Heart right ventricle (tissue), 16 donors: Measurements from ENCODE around the gene BFSP2. TPM values are rescaled to one million over a fixed set of nuclear protein-coding genes. Genes with fewer than 3 reads are reported as not detected.

Experiments used
- ATAC-seq, 8 donors: fragments of 200-7000 bp; cut with Tn5 transposase; one replicate each; pipeline ENCODE4 v1.9.1; 2020; ENCODE audit warnings: mild to moderate bottlenecking in 8 of 8, moderate library complexity in 8 of 8, moderate number of reproducible peaks in 1 of 8
- DNase-seq, 2 donors: peaks; one replicate each; pipeline ENCODE4 v3.0.0-alpha.2; 2020
- H3K27ac ChIP-seq, 10 donors: fragments of 200-600 bp; sonication (generic) in 2 of 10; one replicate each; pipeline versions ENCODE4 v1.5.0 to v1.8.0; 2020 to 2022; ENCODE audit warnings: mild to moderate bottlenecking in 3 of 10
- H3K27me3 ChIP-seq, 7 donors: fragments of 200-600 bp; one replicate each; pipeline ENCODE4 v1.8.0; 2021 to 2022; ENCODE audit warnings: mild to moderate bottlenecking in 2 of 7
- H3K36me3 ChIP-seq, 9 donors: fragments of 200-600 bp; sonication (generic) in 1 of 9; one replicate each; pipeline versions ENCODE4 v1.5.0 to v1.8.0; 2020 to 2022; ENCODE audit warnings: mild to moderate bottlenecking in 2 of 9
- H3K4me1 ChIP-seq, 9 donors: fragments of 200-600 bp; sonication (generic) in 1 of 9; one replicate each; pipeline versions ENCODE4 v1.5.0 to v1.8.0; 2020 to 2022; ENCODE audit warnings: mild to moderate bottlenecking in 4 of 9
- H3K4me3 ChIP-seq, 10 donors: fragments of 200-600 bp; sonication (generic) in 2 of 10; one replicate each; pipeline versions ENCODE4 v1.5.0 to v1.8.0; 2020 to 2022; ENCODE audit warnings: mild to moderate bottlenecking in 7 of 10, moderate library complexity in 2 of 10
- H3K9me3 ChIP-seq, 11 donors: fragments of 200-600 bp in 10 of 11; sonication (generic) in 2 of 11; one replicate each; pipeline versions ENCODE4 v1.5.0 to v1.8.0; 2013 to 2022; ENCODE audit warnings: mild to moderate bottlenecking in 2 of 11, control low read depth in 1 of 11, moderate library complexity in 1 of 11
- WGBS, 2 donors: extraction: QIAGEN DNeasy Blood & Tissue Kit; methylation state at CpG; one replicate each; pipeline ENCODE4 v1.1.7; 2013; ENCODE audit warnings: inconsistent platforms in 1 of 2; 5-methylcytosine and 5-hydroxymethylcytosine counted together
- intact Hi-C, 10 donors: fragments of 100-400 bp; cut with DNase I; formaldehyde crosslinking; loops; one replicate each; pipeline versions ENCODE4 v1.11.1 to v1.14.2; 2022
- polyA plus RNA-seq, 2 donors: library from polyadenylated mRNA; stranded (reverse); fragments of 200-250 nt; gene quantifications; one replicate each; pipeline ENCODE4 v1.2.3, GENCODE V29; 2013
- total RNA-seq, 10 donors: library from RNA; stranded (reverse); fragmentation: NEBNext Ultra II Directional in 3 of 10; extraction: Animal tissue kit (Norgen Biotek cat#: 25700) in 3 of 10; gene quantifications; one replicate each; pipeline versions ENCODE4 v1.2.1 to v1.2.4, GENCODE V29; 2021 to 2023
- TF ChIP-seq, protein P1 (sequence below), 9 donors: fragments of 200-600 bp; sonication (generic) in 2 of 9; IDR thresholded peaks; one replicate each; pipeline versions ENCODE4 v1.5.0 to v1.8.0; 2021 to 2022; ENCODE audit warnings: antibody characterized with exemption in 9 of 9, mild to moderate bottlenecking in 5 of 9, moderate library complexity in 1 of 9
- donor health status: Arrhythmogenic right ventricular cardiomyopathy.
- donor health status: ischemic (EF 13 %, LVEDD 7.1; RV severe dilation, severe dysfunction).
- donor health status: healthy with polysubstance abuse.
- donor health status: DM: no; HTN: yes; CAD: no.
- donor health status: DM: no; HTN: no; CAD: no.
- donor health status: ischemic (EF 25% LVEDD 6.9; RV normal size, moderate dysfunction).
- donor health status: ischemic (EF 25% LVEDD 5.7; RV mildly dilated, moderate dysfunction).
- donor health status: healthy.
- donor health status: DM: yes; HTN: yes; CAD: no.
- donor health status: Ischemic cardiomyopathy.
- donor health status: ischemic (EF 35%, LVEDD 5.7; RV mildly dilated, moderate dysfunction).
- donor health status: nonischemic (EF 11% LVEDD 7.7; RV severe dilation, severe dysfunction).
- donor health status: DM: yes; HTN: yes; CAD: no.
- donor health status: PGD.
- donor health status: ischemic (EF 29% LVEDD 5.4; RV normal size, mild dysfunction).
- donor health status: nonischemic (EF 23%, LVEDD 6.1; RV moderate dilation, normal function).

Gene BFSP2
- total and polyA plus RNA-seq, 12 donors: 0.17 TPM; not detected in 11

- no peaks in the 10 kb centered on the region for H3K36me3 ChIP-seq
- no peaks in the 10 kb centered on the region for H3K4me1 ChIP-seq
- TF ChIP-seq, protein P1, sequence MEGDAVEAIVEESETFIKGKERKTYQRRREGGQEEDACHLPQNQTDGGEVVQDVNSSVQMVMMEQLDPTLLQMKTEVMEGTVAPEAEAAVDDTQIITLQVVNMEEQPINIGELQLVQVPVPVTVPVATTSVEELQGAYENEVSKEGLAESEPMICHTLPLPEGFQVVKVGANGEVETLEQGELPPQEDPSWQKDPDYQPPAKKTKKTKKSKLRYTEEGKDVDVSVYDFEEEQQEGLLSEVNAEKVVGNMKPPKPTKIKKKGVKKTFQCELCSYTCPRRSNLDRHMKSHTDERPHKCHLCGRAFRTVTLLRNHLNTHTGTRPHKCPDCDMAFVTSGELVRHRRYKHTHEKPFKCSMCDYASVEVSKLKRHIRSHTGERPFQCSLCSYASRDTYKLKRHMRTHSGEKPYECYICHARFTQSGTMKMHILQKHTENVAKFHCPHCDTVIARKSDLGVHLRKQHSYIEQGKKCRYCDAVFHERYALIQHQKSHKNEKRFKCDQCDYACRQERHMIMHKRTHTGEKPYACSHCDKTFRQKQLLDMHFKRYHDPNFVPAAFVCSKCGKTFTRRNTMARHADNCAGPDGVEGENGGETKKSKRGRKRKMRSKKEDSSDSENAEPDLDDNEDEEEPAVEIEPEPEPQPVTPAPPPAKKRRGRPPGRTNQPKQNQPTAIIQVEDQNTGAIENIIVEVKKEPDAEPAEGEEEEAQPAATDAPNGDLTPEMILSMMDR (IDR thresholded peaks at IDR 0.05): no peak
- no peak overlapping the region for H3K4me3 ChIP-seq
- WGBS, 2 donors: 96 to 100% methylated on average over 5 of the region's 5 CpGs
- peaks cover 0 to 20% (median 0%) of the 10 kb centered on the region in 11 donors for H3K9me3 ChIP-seq
- no peak overlapping the region for H3K27ac ChIP-seq
- no peak for ATAC-seq
- intact Hi-C loops: loop anchor here in 2 of 10 donors (5.0 kb wide), 1 partner anchor 91 kb away; no protein-coding TSS in a partner anchor
- H3K27me3 ChIP-seq: no peaks in the 10 kb centered on the region
- no peak for DNase-seq
These were observed 86.8 kb downstream of the BFSP2 start for GRCh38 chr3:133486658-133487057.

GRCh38 chr3:133487204-133487603 lies 87.3 kb downstream of the BFSP2 start:
- Histone ChIP-seq H3K27me3 (no peaks in the 10 kb centered on the region), H3K4me1 (no peaks in the 10 kb centered on the region), H3K9me3 (peaks cover 0 to 20% (median 0%) of the 10 kb centered on the region in 11 donors), H3K4me3 (no peak overlapping the region), H3K36me3 (no peaks in the 10 kb centered on the region), H3K27ac (no peak overlapping the region)
- no peak for DNase-seq
- TF ChIP-seq, protein P1 (IDR thresholded peaks at IDR 0.05): no peak
- no peak for ATAC-seq
- WGBS, 2 donors: 76% methylated on average over 4 of the region's 4 CpGs
- intact Hi-C loops: loop anchor here in 2 of 10 donors (5.0 kb wide), 1 partner anchor 90 kb away; no protein-coding TSS in a partner anchor

DNA sequence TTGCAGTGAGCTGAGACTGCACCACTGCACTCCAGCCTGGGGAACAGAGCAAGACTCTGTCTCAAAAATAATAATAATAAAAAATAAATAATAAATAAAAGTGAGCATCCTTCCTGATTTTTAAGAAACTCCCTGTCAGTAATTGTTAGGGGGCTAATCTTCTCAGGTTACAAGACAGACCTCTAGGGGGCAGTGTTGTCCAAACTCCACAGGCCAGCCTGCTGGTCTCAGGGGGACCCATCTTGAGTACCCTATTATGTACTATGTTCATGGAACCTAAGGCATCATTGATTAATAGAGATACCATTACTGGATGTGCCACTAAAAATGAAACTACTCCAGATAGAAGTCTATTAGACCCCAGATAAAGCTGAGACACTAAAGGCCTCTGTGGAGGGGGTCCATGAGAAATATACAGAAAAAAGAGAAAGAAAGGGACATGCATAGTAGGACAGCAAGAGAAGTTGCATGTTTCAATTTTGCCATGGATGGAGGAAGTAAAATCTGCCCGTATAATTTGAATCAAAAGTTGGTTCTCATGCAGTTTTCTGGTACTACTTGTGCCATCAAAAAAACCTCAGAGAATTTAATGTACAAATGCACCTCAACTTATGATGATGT lies 88.2 kb downstream of the BFSP2 start:
- intact Hi-C loops: loop anchor here in 2 of 10 donors (5.0 kb wide), 1 partner anchor 89 kb away; no protein-coding TSS in a partner anchor
- peak in 1 of 8 donors; percentile 61 for ATAC-seq
- Histone ChIP-seq H3K9me3 (peaks cover 0 to 20% (median 0%) of the 10 kb centered on the region in 11 donors), H3K4me3 (no peak overlapping the region), H3K27me3 (no peaks in the 10 kb centered on the region), H3K27ac (no peak overlapping the region), H3K36me3 (no peaks in the 10 kb centered on the region), H3K4me1 (no peaks in the 10 kb centered on the region)
- 82 to 100% methylated on average over 1 of the region's 1 CpG for WGBS, 2 donors
- peak in 1 of 2 donors; percentile 28 for DNase-seq
- TF ChIP-seq, protein P1 (IDR thresholded peaks at IDR 0.05): peak; percentile 21 to 75 (median 60)

- Histone ChIP-seq H3K36me3 (no peaks in the 10 kb centered on the region), H3K27me3 (no peaks in the 10 kb centered on the region), H3K4me1 (no peaks in the 10 kb centered on the region), H3K27ac (no peak overlapping the region), H3K9me3 (peaks cover 0 to 20% (median 0%) of the 10 kb centered on the region in 11 donors), H3K4me3 (no peak overlapping the region)
- peak in 2 of 8 donors; percentile 24 to 41 for ATAC-seq
- intact Hi-C loops: loop anchor here in 2 of 10 donors (5.0 kb wide), 1 partner anchor 88 kb away; no protein-coding TSS in a partner anchor
- TF ChIP-seq, protein P1 (IDR thresholded peaks at IDR 0.05): no peak
- WGBS, 2 donors: 56 to 61% methylated on average over 3 of the region's 3 CpGs
- no peak for DNase-seq
These were observed 89.0 kb downstream of the BFSP2 start for GRCh38 chr3:133488785-133489367.
